Peyer's patch (tissue), 4 donors: ENCODE data around the gene LOXHD1. TPM values are rescaled to one million over a fixed set of nuclear protein-coding genes. Genes with fewer than 3 reads are reported as not detected.

ENCODE experiments used
- DNase-seq, 3 donors: peaks; one replicate each; pipeline ENCODE4 v3.0.0-alpha.2; 2017 to 2019
- H3K27ac ChIP-seq, 4 donors: fragments of 200-600 bp; sonication (generic); one replicate each; pipeline ENCODE4 v1.5.1; 2016 to 2019
- H3K27me3 ChIP-seq, 2 donors: fragments of 200-600 bp; sonication (generic); one replicate each; pipeline ENCODE4 v1.5.1; 2019
- H3K36me3 ChIP-seq, 3 donors: fragments of 200-600 bp; sonication (generic); one replicate each; pipeline ENCODE4 v1.5.1; 2016 to 2019
- H3K4me1 ChIP-seq, 4 donors: fragments of 200-600 bp; sonication (generic); one replicate each; pipeline ENCODE4 v1.5.1; 2016 to 2019
- H3K4me3 ChIP-seq, 4 donors: fragments of 200-600 bp; sonication (generic); 1 replicate in 3 of 4; 2 replicates in 1 of 4; pipeline ENCODE4 v1.5.1; 2016 to 2019; ENCODE audit warnings: mild to moderate bottlenecking in 1 of 4
- H3K9me3 ChIP-seq, 4 donors: fragments of 200-600 bp; sonication (generic); one replicate each; pipeline ENCODE4 v1.5.1; 2016 to 2019; ENCODE audit warnings: mild to moderate bottlenecking in 1 of 4
- CTCF ChIP-seq, 6 experiments: fragments of 450-650 bp in 4 of 6; fragments of 200-600 bp in 2 of 6; sonication (generic) in 1 of 6; IDR thresholded peaks; one replicate each; pipeline ENCODE4 v1.5.1; 2017 to 2019; ENCODE audit warnings: antibody characterized with exemption in 6 of 6, mild to moderate bottlenecking in 3 of 6, moderate library complexity in 1 of 6
- POLR2A ChIP-seq, 2 donors: fragments of 450-650 bp; IDR thresholded peaks; one replicate each; pipeline ENCODE4 v1.5.1; 2017; ENCODE audit warnings: antibody characterized with exemption in 2 of 2, mild to moderate bottlenecking in 2 of 2, moderate library complexity in 2 of 2
- total RNA-seq, 4 donors: library from RNA; depleted of rRNA; stranded (reverse); fragments of >200 nt; gene quantifications; one replicate each; pipeline ENCODE4 v1.1.0, GENCODE V29; 2016

Gene LOXHD1
- total RNA-seq, 4 donors from 2014 or later, result 0.19 to 0.83 TPM; not detected in 2

- Histone ChIP-seq H3K9me3 (no peaks in the 10 kb centered on the region), H3K27ac (no peak overlapping the region), H3K27me3 (no peaks in the 10 kb centered on the region), H3K4me1 (no peaks in the 10 kb centered on the region), H3K4me3 (no peak overlapping the region), H3K36me3 (no peaks in the 10 kb centered on the region)
- TF ChIP-seq POLR2A (IDR thresholded peaks at IDR 0.05), result no peak
- TF ChIP-seq CTCF (IDR thresholded peaks at IDR 0.05), result no peak
- no peak for DNase-seq
Measured at GRCh38 chr18:46574743-46575115, 82.3 kb downstream of the LOXHD1 start.

- Histone ChIP-seq H3K27ac (no peak overlapping the region), H3K36me3 (no peaks in the 10 kb centered on the region), H3K4me3 (no peak overlapping the region), H3K4me1 (no peaks in the 10 kb centered on the region), H3K27me3 (no peaks in the 10 kb centered on the region), H3K9me3 (no peaks in the 10 kb centered on the region)
- TF ChIP-seq CTCF (IDR thresholded peaks at IDR 0.05) (no peak), POLR2A (IDR thresholded peaks at IDR 0.05) (no peak)
- DNase-seq, result no peak
Measured at GRCh38 chr18:46574000-46574742, 82.8 kb downstream of the LOXHD1 start.

GRCh38 chr18:46573156-46573555, 83.9 kb downstream of the LOXHD1 start:
- H3K27me3 ChIP-seq, result no peaks in the 10 kb centered on the region
- DNase-seq, result no peak
- H3K27ac ChIP-seq, result no peak overlapping the region
- no peaks in the 10 kb centered on the region for H3K9me3 ChIP-seq
- no peaks in the 10 kb centered on the region for H3K36me3 ChIP-seq
- H3K4me1 ChIP-seq, result no peaks in the 10 kb centered on the region
- TF ChIP-seq POLR2A (IDR thresholded peaks at IDR 0.05), result no peak
- no peak for TF ChIP-seq CTCF (IDR thresholded peaks at IDR 0.05)
- H3K4me3 ChIP-seq, result no peak overlapping the region

- Histone ChIP-seq H3K9me3 (no peaks in the 10 kb centered on the region), H3K4me1 (no peaks in the 10 kb centered on the region), H3K27ac (no peak overlapping the region), H3K27me3 (no peaks in the 10 kb centered on the region), H3K36me3 (no peaks in the 10 kb centered on the region), H3K4me3 (no peak overlapping the region)
- TF ChIP-seq CTCF (IDR thresholded peaks at IDR 0.05) (no peak), POLR2A (IDR thresholded peaks at IDR 0.05) (no peak)
- DNase-seq, result no peak
Measured at GRCh38 chr18:46571756-46572155, 85.3 kb downstream of the LOXHD1 start.

GRCh38 chr18:46570666-46571065, 86.4 kb downstream of the LOXHD1 start:
- no peak for TF ChIP-seq CTCF (IDR thresholded peaks at IDR 0.05)
- TF ChIP-seq POLR2A (IDR thresholded peaks at IDR 0.05), result no peak
- DNase-seq, result no peak
- no peaks in the 10 kb centered on the region for H3K4me1 ChIP-seq

More at GRCh38 chr18:46570666-46571065, 86.4 kb downstream of the LOXHD1 start:
- H3K27me3 ChIP-seq, result no peaks in the 10 kb centered on the region
- H3K36me3 ChIP-seq, result no peaks in the 10 kb centered on the region
- no peak overlapping the region for H3K4me3 ChIP-seq
- H3K9me3 ChIP-seq, result no peaks in the 10 kb centered on the region
- no peak overlapping the region for H3K27ac ChIP-seq
